MM.1S (cell line): ENCODE data around the gene BCAR3.

ENCODE experiments used
- EZH2 ChIP-seq: fragments of 300-600 bp; sonication (generic); optimal IDR thresholded peaks from 2 replicates; pipeline ENCODE3; 2017; ENCODE audit warnings: low read depth, mild to moderate bottlenecking, antibody characterized with exemption, low read length, mixed read lengths
- EZH2phosphoT487 ChIP-seq: fragments of 300-600 bp; sonication (generic); IDR thresholded peaks from 2 replicates; pipeline ENCODE4 v1.6.1; 2018; ENCODE audit warnings: antibody characterized with exemption, low read length
- TF ChIP-seq, protein P1 (sequence below): fragments of 300-600 bp; sonication (generic); IDR thresholded peaks from 2 replicates; pipeline ENCODE4 v1.5.1; 2016; ENCODE audit warnings: antibody characterized with exemption, low read length, mixed read lengths

DNA sequence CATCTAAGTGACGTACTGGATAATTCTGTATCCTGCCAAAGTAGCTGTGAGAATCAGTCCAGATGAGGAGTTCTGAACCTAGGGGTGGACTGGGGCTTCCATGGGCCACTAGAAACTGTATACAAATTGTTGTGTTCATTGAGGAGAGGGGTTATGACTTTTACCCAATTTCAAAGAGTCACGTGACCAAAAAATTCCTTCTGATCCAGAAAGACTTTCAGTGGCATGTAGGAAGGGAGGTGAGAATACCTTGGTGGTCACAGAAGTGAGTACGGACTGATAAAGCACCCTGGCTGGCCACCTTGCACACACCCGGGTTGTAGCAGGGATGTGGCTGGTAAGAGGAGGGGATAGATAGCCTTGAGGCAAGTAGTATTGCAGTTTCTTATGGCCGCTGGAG is 60.4 kb downstream of the BCAR3 start:
- TF ChIP-seq, protein P1, sequence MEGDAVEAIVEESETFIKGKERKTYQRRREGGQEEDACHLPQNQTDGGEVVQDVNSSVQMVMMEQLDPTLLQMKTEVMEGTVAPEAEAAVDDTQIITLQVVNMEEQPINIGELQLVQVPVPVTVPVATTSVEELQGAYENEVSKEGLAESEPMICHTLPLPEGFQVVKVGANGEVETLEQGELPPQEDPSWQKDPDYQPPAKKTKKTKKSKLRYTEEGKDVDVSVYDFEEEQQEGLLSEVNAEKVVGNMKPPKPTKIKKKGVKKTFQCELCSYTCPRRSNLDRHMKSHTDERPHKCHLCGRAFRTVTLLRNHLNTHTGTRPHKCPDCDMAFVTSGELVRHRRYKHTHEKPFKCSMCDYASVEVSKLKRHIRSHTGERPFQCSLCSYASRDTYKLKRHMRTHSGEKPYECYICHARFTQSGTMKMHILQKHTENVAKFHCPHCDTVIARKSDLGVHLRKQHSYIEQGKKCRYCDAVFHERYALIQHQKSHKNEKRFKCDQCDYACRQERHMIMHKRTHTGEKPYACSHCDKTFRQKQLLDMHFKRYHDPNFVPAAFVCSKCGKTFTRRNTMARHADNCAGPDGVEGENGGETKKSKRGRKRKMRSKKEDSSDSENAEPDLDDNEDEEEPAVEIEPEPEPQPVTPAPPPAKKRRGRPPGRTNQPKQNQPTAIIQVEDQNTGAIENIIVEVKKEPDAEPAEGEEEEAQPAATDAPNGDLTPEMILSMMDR = no peak
- no peak for TF ChIP-seq EZH2
- no peak for TF ChIP-seq EZH2phosphoT487
